Dermis microvascular lymphatic vessel endothelial cell (primary cell): ENCODE measurements around the gene MPPE1. TPM values are rescaled to one million over a fixed set of nuclear protein-coding genes. Genes with fewer than 3 reads are reported as not detected.
"Not testable (repeated sequence)": the region's sequence is repeated elsewhere in the genome, so short reads cannot be mapped to it uniquely, and the experiment has no call there.

Source experiments
- DNase-seq, 2 donors: peaks; one replicate each; pipeline versions ENCODE4 v3.0.0 to v3.0.0-alpha.2; 2010; ENCODE audit warnings: low read depth in 2 of 2
- total RNA-seq: library from RNA; depleted of rRNA; stranded (reverse); fragments of >200 nt; gene quantifications from 2 replicates; pipeline ENCODE4 v1.2.1, GENCODE V29; 2014

Gene MPPE1, protein sequence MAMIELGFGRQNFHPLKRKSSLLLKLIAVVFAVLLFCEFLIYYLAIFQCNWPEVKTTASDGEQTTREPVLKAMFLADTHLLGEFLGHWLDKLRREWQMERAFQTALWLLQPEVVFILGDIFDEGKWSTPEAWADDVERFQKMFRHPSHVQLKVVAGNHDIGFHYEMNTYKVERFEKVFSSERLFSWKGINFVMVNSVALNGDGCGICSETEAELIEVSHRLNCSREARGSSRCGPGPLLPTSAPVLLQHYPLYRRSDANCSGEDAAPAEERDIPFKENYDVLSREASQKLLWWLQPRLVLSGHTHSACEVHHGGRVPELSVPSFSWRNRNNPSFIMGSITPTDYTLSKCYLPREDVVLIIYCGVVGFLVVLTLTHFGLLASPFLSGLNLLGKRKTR
- total RNA-seq: 11.6 and 15.0 TPM in 2 replicates

DNA sequence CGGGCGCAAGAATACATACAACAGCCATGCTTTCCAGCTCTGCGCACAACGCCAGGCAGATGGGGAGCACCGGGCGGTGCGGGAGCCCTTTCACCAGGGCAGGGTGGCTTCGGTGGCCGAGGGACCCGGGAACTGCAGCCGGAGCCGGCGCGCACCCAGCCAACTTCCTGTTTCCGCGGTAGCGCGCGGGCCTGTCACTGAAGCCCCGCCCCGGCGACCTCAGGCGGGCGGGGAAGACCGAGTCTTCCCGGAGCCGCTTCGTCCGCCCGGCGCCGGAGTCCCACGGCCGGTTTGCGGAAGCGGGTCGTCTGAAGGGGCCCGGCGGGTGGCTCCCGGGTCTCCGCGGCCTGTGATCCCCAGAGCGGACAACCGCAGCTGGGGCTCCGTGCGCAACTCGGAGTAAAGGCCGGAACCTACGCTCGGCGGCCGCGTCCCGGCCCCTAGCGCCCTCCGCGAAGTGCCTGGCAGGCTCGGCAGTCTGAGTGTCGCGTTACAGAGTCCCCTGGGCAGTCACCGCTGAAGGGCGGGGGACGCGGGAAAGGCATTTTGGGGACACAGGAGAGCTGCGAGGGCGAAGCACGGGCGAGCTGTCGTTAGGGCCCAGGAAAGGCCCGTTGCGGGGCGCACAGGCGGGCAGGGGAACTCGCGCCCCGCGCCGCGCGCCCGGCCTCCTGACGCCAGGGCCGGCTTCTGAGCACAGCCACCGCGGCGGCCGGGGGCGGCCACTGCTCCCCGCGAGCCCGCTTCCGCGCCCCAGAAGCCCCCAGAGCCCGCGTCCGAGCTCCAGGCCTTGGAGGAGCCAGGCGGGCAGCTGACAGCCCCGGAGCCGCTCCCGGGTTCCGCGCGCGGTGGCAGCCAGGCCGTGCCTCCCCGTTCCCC lies at the start of gene MPPE1:
Gene MPPE1, minus strand, starts transcription at position 136 of the 879 bp plus-strand sequence. CDS start 11,053 bp downstream, outside the sequence.
- peak; percentile 59 to 84 for DNase-seq

DNA sequence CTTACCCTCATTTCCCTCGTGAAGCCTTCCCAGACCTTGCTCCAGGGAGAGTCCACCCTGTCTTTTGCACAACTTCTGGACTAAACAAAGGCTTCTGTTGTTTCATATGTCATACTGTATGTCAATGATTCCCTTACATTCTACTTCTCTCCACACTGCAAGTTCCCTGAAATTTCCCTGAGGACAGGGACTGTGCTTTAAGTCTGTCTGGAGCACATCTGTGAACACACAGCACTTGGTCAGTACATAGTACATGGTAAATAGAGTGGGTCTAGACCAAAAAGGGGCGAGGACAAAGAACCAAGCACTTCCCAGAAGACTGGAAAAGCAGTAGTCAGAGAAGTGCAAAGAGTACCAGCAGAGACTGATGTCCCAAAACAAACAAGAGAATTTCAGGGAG lies 49.5 kb upstream of the MPPE1 start:
- no peak for DNase-seq

DNA sequence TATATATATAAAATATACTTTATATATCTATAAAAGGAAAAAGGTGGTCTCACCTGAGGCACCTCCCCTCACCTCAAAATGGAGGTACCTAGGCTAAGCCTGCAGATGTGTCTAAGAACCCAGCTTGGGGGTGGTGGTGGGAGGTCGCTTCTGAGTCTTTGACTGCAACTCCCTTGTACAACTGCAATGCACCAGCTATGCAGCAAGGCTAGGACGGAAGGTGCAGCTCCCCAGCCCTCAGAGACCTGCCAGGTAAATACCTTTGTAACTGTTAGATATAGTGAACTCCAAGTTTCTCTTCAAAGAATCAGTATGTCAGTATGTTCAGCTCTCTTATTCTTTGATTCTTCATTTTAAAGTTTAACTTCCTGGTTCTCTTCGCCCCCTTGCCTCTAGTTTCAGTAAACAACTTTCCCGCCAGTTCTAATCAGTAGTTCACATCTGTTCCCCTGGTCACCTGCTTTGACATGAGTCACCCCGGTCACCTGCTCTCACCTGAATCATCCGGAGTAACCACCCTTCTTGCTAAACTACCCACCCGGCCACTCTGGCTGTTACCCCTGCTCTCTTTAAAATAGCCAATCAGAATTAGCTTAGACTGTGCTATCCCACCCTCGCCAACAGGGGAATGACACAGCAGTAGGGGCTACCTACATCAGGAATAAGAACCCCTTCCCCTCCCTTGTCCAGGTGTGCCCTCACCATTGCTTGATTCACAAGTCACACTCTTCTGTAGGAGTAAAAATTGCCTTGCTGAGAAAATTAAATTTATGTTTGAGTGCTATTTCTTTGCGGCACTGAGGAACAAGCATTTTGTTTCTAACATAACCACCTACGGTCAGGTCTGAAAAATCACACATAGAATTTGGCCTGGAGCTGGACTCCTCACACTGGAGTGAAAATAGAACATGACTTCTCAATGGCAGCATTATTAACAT lies 48.5 kb upstream of the MPPE1 start:
- DNase-seq: no peak

DNA sequence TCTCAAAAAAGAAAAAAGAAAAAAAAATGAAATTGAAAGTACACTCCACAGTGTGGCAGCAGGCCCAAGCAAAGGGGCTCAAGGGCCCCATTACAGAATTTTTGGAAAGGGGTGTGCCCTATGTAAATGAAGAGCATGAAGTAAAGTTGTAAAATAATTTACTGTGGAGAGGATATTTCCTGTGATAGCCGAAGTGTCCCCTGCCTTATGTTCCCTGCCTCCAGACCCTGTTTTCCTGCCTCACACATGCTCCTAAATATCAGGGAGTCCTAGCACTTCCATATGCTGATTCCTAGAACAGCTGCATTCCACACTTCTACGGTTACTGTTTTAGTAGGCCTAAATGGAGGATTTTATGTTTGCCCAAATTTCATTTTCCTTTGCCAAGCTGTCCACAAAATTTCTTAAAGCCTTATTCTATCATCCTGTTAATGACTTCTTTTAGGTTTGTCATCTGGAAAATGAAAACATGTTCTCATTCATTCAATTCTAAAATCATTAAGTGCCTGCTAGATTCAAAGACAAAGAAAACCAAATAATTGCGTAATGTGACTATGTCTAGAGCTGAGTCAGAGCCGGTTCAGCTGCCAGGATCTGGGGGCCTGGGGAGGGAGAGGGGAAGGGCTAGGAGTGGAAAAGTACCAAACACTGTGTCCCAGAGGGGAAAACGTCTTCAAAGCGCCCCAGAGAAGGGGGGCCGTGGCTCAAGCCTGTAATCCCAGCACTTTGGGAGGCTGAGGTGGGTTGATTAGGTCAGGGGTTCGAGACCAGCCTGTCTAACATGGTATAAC lies 47.3 kb upstream of the MPPE1 start:
- DNase-seq: peak in 1 of 2 donors; percentile 84

DNA sequence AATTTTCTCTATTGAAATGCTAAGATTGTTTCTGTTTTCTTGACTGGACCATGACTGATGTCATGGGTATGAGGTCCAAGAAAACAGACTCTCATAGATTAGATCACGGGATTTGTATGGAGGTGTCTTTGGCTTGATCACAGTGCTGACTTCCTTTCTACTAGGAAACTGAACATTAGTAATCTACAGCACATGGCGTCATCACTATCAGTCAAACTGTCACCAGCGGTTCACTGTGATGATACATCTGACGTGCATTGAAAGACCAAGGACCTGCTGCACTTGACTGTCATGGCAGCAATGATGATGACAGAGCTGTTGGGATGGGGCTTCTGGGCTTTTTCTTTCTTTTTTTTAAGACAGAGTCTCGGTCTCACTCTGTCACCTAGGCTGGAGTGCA lies 45.0 kb upstream of the MPPE1 start:
- no peak for DNase-seq

DNA sequence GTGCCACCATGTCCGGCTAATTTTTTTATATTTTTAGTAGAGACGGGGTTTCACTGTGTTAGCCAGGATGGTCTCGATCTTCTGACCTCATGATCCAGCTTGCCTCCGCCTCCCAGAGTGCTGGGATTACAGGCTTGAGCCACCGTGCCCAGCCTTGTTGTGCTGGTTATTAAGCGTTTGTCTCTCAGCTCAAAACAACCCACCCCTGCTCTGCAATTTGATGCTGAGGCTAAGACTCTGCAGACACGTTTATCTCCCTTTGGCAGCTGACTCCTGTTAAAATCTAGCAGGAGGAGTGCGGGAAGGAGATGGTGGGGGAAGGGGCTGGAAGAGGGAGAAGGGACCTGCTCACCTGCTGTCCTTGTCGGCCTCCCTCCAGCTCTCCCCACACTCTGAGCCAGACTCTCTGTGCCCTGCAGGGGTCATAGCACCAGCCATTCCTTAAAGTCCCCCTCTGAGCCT lies 43.3 kb upstream of the MPPE1 start:
- no peak for DNase-seq

DNA sequence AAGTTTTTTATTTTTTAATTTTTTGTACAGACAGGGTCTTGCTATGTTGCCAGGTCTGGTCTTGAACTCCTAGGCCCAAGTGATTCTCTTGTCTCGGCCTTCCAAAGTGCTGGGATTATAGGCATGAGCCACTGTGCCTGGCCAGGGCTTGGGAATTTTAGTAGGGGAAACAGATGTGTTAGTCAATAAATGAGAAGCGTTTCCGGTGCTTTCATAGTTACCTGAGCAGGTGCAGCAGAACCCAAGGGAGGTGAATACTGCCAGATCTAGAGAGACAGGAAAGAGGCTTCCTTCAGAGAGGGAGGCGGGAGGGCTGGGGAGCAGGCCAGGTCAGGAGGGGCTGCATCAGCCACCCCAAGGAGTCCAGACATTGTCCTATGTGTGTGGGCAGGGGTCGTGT lies 42.7 kb upstream of the MPPE1 start:
- DNase-seq: no peak

DNA sequence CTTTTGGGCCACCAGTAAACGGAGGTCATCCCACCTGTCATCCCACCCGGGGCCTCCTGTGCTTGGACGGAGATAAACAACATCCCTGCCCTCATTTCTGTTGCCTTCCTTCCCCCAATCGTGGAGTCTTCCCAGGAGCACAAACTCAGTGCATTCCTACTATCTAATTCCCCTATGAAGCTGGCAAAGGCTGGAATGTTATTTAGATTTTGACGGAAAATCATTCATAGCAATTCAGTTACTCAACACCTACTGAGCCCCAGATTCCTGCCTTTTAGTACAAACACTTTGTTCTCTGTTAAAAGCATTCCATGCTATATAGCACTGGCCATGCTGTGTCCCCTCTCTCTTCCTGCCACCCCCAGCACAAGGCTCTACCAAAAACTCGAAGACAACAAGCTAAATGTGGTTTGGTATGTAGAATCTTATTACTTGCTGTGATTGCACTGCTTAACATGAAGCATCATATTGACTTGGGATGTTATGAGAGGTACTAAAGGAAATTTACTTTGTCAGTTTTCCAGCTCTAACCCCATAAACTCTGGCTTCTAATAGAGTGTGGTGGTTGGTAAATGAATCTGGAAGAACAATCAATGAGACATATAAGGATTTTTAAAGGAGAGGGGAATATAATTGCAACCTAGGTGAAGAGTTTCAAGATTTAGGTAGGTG lies 40.9 kb upstream of the MPPE1 start:
- DNase-seq: no peak

DNA sequence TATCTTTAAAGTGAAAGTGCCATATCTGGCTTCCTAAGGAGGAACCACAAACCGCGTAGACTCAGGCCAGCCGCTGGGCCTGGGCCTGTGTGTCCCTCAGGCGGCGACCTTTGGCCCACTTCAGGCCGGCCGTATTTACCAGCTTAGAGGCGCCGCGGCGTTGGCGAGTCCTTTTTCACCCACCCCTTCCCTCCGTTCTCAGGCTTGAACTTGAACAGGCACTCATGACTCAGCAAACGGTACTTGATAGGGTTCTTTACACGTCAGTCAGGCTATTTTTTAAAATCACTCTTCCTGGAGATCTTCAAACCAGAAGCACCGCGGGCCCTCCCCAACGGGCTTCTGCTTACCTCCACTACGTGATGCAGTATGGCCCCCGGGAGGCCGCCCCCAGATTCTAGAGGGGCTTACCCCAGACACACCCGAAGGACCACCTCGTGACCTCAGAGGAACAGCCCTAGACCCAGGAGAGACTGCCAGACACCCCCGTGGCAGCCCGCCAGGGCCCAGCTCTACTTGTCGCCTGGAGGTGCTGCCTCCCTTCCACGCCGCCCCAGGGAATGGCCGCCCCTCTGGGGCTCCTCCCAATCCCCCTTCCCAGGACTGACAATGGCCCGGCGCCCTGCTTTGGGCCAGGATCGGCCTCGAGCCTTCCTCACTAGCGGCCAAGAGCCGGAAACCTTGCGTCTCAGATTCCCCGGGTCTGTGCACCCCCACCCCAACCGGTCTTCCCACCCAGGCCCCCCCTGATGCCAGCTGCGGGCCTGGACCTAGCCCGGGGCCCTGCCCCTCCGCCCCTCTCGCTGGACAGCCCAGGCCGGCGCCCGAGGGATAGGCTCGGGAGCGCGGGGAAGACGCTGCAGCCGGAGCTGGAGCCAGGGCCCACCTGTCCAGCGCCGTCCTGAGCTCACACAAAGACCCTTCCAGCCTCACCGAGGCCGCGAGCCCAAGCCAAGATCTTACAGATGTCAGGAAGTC lies 39.4 kb upstream of the MPPE1 start:
- peak; percentile 87 to 98 for DNase-seq

DNA sequence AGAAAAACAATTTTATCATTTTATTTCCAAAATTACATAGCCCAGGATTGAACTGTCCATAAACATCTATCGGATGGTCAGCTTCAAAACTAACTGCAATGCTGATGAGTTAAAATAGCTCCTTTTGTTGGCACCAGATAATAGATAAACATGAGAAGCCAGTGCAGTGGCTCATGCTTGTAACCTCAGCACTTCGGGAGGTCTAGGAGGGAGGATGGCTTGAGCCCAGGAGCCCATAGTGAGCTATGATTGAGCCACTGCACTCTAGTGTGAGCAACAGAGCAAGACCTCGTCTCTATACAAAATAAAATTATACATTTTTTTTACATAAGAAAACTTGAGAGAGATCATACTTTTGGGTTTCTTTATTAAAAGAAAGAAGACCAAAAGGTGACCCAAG lies 38.6 kb upstream of the MPPE1 start:
- DNase-seq: peak in 1 of 2 donors; percentile 3

DNA sequence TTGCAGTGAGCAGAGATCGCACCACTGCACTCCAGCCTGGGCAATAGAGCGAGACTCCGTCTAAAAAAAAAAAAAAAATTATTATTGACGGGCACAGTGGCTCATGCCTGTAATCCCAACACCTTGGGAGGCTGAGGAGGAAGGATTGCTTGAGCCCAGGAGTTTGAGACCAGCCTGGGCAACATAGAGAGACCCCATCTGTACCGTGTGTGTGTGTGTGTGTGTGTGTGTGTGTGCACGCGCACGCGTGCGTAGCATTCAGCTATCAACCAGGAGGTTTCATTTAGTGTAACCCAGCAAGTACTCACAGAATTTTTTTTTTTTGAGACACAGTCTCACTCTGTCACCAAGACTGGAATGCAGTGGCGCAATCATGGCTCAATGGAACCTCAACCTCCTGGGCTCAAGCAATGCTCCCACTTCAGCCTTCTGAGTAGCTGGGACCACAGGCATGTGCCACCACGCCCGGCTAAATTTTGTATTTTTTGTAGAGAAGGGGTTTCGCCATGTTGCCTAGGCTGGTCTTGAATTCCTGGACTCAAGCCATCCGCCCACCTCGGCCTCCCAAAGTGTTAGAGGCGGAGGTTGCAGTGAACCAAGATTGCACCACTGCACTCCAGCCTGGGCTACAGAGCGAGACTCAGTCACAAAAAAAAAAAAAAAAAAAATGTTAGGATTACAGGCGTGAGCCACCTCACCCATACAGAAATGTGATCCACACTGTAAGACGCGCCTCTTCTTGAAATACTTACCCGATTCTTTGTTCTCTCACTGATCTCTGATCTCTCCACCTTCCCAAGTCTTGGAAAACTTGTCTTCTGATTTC lies 37.9 kb upstream of the MPPE1 start:
- not testable (repeated sequence) for DNase-seq

DNA sequence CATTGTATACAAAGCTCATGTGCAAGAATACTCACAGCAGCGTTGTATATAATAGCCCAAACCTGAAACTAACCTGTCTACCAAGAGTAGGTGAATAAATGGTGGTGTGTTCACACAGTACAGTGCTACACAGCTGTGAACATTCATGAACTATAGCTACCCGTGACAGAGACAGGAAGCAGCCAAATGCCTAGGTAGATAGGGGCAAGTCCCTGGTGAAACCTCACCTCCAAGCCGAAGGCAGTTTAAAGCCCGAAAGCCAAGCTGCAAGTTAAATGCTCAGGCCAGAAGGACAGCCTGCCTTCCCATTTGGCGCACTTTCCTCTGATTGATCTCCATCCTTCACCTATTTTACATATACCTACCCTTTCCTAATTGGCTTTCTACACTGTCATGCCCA lies 36.7 kb upstream of the MPPE1 start:
- no peak for DNase-seq

DNA sequence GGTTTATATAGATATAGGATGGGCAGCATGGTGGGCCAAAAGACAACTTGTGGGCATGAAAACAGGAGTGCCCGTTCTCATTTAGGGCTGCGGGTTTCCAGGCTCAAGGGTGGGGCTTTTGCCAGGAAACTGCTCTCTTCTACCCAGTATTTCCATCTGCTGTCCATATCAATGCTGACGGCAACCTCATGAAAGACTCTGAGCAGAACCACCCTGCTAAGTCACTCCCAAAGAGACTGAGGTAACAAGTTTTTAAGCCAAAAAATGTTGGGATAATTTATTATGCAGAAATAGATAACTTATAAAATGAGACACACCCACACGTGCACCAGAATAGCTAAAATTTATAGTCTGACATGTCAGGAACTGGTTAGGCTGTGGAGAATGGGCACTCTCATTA lies 36.1 kb upstream of the MPPE1 start:
- no peak for DNase-seq

DNA sequence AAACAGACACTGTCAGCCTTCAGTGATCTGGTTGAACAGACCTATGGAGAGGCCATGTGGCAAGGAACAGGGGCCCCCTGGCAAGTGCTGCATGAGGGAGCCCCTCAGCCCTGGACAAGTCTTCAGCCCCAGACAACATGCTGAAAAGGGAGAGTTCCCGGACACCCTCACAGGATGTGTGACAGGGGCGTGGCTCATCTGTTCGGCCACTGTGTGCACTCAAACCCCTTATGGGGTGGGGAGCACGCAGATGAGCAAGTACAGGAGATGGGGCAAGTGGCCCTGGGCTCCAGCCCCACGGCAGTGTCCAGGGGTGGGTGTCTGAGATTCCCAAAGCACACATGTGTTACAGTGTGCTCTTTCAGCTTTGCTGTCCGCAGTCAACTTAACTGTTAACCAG lies 35.4 kb upstream of the MPPE1 start:
- no peak for DNase-seq

DNA sequence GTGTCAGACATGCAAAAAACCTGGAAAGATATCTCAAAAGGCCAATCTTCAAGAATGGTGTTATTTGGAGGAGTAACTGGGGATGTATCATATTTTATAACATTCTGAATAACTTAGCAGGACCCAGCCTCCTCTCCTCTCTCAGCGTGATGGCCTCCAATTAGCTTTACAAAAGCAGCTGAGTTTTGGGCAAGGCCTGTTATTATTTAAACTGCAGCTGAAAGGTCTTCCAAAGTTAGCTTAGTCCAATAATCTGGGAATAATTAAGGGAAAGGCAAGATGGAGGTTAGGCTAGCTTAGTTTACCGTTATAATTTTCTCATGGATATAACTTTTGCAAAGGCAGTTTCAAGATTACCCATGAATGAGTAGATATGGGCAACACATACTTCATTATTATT lies 32.8 kb upstream of the MPPE1 start:
- no peak for DNase-seq

DNA sequence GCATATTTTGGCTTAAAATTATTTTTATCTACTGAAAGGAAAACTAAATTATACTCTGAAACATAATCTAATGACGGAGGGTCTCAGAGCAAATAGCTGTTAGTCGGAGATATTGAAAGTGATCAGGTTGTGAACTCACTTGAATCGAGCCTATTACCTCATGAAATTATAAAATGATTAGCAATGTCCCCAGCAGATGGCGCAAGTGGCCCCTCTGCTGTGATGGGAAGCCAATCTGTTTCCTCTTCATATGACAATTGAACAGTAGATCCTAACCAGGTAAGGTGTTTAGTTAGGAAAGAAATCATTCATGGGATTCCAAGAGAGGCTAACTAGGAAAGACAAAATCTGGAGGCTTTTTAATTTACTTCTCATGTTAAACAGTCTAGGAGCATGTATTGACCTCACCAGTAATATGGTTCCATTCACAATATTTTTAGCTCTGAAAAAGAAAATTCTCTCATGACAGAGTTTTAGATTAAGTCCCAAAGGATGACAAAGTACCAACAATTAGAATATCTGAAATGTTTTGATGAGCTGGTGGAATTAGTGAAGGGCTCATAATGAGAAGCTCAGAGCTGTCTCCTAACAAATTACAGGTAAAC lies 29.9 kb upstream of the MPPE1 start:
- peak; percentile 61 to 73 for DNase-seq

DNA sequence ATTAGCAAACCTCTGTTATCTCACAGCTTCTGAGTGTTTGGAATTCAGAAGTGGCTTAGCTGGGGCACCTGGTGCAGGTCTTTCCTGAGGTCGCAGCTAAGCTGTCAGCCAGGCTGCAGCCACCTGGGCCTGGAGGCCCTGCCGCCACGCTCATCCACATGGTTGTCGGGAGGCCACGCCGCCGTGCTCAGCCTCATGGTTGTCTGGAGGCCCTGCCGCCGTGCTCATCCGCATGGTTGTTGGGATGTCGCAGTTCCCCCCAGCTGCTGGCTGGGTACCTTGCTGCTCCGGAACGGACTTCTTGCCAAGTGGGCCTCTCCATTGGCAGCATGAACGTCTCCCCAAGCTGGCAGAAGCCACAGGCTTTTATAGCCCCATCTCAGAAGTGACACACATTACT lies 24.3 kb upstream of the MPPE1 start:
- DNase-seq: no peak
